Calu3 (cell line): ENCODE measurements around the gene DEGS2. TPM values are rescaled to one million over a fixed set of nuclear protein-coding genes. Genes with fewer than 3 reads are reported as not detected.
"Not testable (repeated sequence)": the region's sequence is repeated elsewhere in the genome, so short reads cannot be mapped to it uniquely, and the experiment has no call there.

Source experiments
- BruUV-seq: library from RNA; stranded (reverse); fragments of 400-500 nt; replicated peaks from 2 replicates; lab custom pipeline; 2021; lab: Mats Ljungman, UMichigan
- CTCF ChIA-PET: fragments of 300-600 bp; sonication (Branson Sonifier 250); formaldehyde crosslinking; loops from one replicate; lab custom pipeline; 2022; ENCODE audit warnings: antibody characterized with exemption; lab: Charles Lee
- DNase-seq: peaks from one replicate; pipeline ENCODE4 v3.0.0; 2022
- H3K27ac Mint-ChIP-seq: one replicate; pipeline ENCODE4 v1.8.0; 2022; ENCODE audit warnings: mixed read lengths; ENCODE audit not compliant: unreplicated experiment
- H3K27me3 Mint-ChIP-seq: one replicate; pipeline ENCODE4 v1.8.0; 2022; ENCODE audit warnings: mixed read lengths; ENCODE audit not compliant: unreplicated experiment
- H3K36me3 Mint-ChIP-seq: one replicate; pipeline ENCODE4 v1.8.0; 2022; ENCODE audit warnings: mild to moderate bottlenecking, moderate library complexity, mixed read lengths; ENCODE audit not compliant: insufficient read depth, unreplicated experiment
- H3K4me1 Mint-ChIP-seq: one replicate; pipeline ENCODE4 v1.8.0; 2022; ENCODE audit warnings: mild to moderate bottlenecking, low read depth, mixed read lengths; ENCODE audit not compliant: unreplicated experiment
- H3K4me3 Mint-ChIP-seq: one replicate; pipeline ENCODE4 v1.8.0; 2022; ENCODE audit warnings: mild to moderate bottlenecking, low read depth, moderate library complexity, mixed read lengths; ENCODE audit not compliant: unreplicated experiment
- H3K9me3 Mint-ChIP-seq: one replicate; pipeline ENCODE4 v1.8.0; 2022; ENCODE audit warnings: low read depth, mixed read lengths; ENCODE audit not compliant: unreplicated experiment
- intact Hi-C: fragments of 100-400 bp; cut with micrococcal nuclease; formaldehyde crosslinking; loops from one replicate; pipeline ENCODE4 v1.10.0; 2022; ENCODE audit not compliant: unreplicated experiment
- total RNA-seq: library from RNA; stranded (reverse); gene quantifications from 2 replicates; pipeline ENCODE4 v1.2.3, GENCODE V29; 2022
- TF ChIP-seq, protein P1 (sequence below): fragments of 200-600 bp; IDR thresholded peaks from one replicate; pipeline ENCODE4 v1.8.0; 2022; ENCODE audit warnings: antibody characterized with exemption; ENCODE audit not compliant: unreplicated experiment

DEGS2 gene
- total RNA-seq, 1 experiment from 2014 or later = 2.5 TPM

DNA sequence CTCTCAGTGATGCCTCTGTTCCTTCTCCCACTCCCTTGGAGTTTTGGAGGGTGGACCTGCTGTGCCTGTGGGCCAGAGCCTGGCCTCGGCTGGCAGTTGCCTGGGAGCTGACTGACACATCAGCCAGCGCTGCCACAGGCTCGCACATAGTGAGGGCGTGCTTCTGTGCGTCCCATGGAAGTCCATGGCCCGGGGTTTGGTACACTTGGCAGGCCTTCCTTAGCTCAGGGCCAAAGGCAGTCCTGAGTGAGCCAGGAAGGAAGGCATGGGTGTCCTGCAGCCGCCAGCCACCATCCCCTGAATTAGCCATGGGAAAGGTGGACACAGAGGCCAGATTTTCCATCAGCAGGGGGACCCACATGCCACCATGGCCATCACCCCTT is 1.1 kb upstream of the DEGS2 start:
- intact Hi-C loops = no loop called here
- H3K36me3 Mint-ChIP-seq = peaks cover 6% of the 10 kb centered on the region
- no peaks in the 10 kb centered on the region for H3K9me3 Mint-ChIP-seq
- H3K4me3 Mint-ChIP-seq = peak overlapping the region; percentile 74
- no TSS peak for BruUV-seq
- TF ChIP-seq, protein P1, sequence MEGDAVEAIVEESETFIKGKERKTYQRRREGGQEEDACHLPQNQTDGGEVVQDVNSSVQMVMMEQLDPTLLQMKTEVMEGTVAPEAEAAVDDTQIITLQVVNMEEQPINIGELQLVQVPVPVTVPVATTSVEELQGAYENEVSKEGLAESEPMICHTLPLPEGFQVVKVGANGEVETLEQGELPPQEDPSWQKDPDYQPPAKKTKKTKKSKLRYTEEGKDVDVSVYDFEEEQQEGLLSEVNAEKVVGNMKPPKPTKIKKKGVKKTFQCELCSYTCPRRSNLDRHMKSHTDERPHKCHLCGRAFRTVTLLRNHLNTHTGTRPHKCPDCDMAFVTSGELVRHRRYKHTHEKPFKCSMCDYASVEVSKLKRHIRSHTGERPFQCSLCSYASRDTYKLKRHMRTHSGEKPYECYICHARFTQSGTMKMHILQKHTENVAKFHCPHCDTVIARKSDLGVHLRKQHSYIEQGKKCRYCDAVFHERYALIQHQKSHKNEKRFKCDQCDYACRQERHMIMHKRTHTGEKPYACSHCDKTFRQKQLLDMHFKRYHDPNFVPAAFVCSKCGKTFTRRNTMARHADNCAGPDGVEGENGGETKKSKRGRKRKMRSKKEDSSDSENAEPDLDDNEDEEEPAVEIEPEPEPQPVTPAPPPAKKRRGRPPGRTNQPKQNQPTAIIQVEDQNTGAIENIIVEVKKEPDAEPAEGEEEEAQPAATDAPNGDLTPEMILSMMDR = no peak
- no peak for DNase-seq
- H3K4me1 Mint-ChIP-seq = peaks cover 11% of the 10 kb centered on the region
- CTCF ChIA-PET = no interaction called here
- no peaks in the 10 kb centered on the region for H3K27me3 Mint-ChIP-seq
- H3K27ac Mint-ChIP-seq = no peak overlapping the region

- no TSS peak for BruUV-seq
- H3K27ac Mint-ChIP-seq = no peak overlapping the region
- intact Hi-C loops = no loop called here
- CTCF ChIA-PET = interaction anchor here (0.8 kb wide), 1 partner anchor 22 kb away, joined by 3 read pairs; no protein-coding TSS in a partner anchor
- peaks cover 6% of the 10 kb centered on the region for H3K36me3 Mint-ChIP-seq
- TF ChIP-seq, protein P1 = no peak
- H3K9me3 Mint-ChIP-seq = peaks cover 3% of the 10 kb centered on the region
- peak overlapping the region; percentile 74 for H3K4me3 Mint-ChIP-seq
- DNase-seq = no peak
- H3K27me3 Mint-ChIP-seq = no peaks in the 10 kb centered on the region
- peaks cover 17% of the 10 kb centered on the region for H3K4me1 Mint-ChIP-seq
Measured at GRCh38 chr14:100159865-100160533, 554 bp upstream of the DEGS2 start.

DNA sequence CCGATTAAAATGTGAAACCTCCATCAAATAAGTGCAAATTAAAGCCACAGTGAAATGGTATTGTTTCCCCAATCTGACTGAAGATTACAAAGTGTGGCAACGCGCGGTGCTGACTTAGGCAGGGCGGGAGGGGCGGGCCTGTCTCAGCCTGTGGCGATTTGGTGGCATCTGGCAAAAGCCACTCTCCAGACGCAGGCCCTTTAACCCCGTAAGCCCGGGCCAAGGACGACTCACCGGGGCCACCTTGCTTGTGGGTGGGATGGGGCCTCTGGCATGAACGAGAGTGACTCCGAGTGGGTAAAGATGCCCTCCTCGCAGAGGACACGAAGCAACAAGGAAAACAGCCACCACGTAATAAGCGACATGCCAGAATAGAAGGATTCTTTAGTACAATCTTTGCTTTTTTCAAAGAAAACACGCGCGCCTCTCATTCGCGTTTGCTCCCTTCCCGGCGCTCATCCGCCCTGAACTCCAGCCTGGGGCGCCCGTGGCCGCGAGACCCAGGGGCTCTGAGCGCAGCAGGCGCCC is 815 bp downstream of the DEGS2 start:
- Mint-ChIP-seq H3K27me3 (no peaks in the 10 kb centered on the region), H3K4me3 (peak overlapping the region; percentile 74), H3K4me1 (peaks cover 18% of the 10 kb centered on the region), H3K27ac (no peak overlapping the region), H3K9me3 (peaks cover 5% of the 10 kb centered on the region), H3K36me3 (peaks cover 6% of the 10 kb centered on the region)
- DNase-seq = no peak
- intact Hi-C loops = no loop called here
- CTCF ChIA-PET = interaction anchor here (0.7 kb wide), 2 partner anchors 9 to 84 kb away, joined by 5 to 7 read pairs; no protein-coding TSS in a partner anchor
- TF ChIP-seq, protein P1 = no peak
- no TSS peak for BruUV-seq

DNA sequence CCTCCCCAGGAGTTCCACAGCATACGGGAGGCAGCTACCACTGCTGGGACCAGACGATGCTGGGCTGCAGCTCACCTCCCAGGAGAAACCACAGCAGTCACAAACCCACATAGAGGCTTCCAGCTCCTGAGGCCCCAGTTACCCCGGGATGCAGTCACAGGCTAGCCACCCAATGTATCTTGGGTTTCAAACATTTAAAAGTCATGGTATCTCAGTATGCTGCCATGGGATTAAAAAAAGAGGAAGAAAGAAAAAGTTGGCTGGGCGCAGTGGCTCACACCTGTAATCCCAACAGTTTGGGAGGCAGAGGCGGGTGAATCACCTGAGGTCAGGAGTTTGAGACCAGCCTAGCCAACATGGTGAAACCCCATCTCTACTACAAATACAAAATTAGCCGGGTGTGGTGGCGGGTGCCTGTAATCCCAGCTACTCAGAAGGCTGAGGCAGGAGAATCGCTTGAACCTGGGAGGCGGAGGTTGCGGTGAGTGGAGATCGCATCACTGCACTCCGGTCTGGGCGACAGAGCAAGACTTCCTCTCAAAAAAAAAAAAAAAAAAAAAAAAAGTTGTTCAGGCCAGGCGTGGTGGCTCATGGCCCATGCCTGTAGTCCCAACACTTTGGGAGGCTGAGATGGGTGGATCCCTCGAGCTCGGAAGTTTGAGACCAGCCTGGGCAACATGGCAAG is 1.8 kb downstream of the DEGS2 start:
- H3K4me3 Mint-ChIP-seq, H3K36me3 Mint-ChIP-seq, DNase-seq, H3K9me3 Mint-ChIP-seq, H3K27ac Mint-ChIP-seq, BruUV-seq, H3K27me3 Mint-ChIP-seq, intact Hi-C loops: not testable (repeated sequence)
- H3K4me1 Mint-ChIP-seq = peaks cover 18% of the 10 kb centered on the region
- CTCF ChIA-PET = interaction anchor here (0.7 kb wide), 2 partner anchors 8 to 85 kb away, joined by 5 to 7 read pairs; no protein-coding TSS in a partner anchor
